DND-41 (cell line): ENCODE measurements around the gene LBX2.

Experiments used
- EZH2 ChIP-seq: IDR thresholded peaks from 3 replicates; pipeline ENCODE4 v1.6.1; 2012; ENCODE audit warnings: borderline replicate concordance, low read depth, mild to moderate bottlenecking, moderate library complexity, low read length, inconsistent platforms; ENCODE audit not compliant: severe bottlenecking
- TF ChIP-seq, protein P1 (sequence below): IDR thresholded peaks from 2 replicates; pipeline ENCODE4 v1.5.1; 2012; ENCODE audit warnings: borderline replicate concordance, low read length, moderate library complexity, mild to moderate bottlenecking; ENCODE audit not compliant: poor library complexity, severe bottlenecking; ENCODE audit errors: extremely low read depth

DNA sequence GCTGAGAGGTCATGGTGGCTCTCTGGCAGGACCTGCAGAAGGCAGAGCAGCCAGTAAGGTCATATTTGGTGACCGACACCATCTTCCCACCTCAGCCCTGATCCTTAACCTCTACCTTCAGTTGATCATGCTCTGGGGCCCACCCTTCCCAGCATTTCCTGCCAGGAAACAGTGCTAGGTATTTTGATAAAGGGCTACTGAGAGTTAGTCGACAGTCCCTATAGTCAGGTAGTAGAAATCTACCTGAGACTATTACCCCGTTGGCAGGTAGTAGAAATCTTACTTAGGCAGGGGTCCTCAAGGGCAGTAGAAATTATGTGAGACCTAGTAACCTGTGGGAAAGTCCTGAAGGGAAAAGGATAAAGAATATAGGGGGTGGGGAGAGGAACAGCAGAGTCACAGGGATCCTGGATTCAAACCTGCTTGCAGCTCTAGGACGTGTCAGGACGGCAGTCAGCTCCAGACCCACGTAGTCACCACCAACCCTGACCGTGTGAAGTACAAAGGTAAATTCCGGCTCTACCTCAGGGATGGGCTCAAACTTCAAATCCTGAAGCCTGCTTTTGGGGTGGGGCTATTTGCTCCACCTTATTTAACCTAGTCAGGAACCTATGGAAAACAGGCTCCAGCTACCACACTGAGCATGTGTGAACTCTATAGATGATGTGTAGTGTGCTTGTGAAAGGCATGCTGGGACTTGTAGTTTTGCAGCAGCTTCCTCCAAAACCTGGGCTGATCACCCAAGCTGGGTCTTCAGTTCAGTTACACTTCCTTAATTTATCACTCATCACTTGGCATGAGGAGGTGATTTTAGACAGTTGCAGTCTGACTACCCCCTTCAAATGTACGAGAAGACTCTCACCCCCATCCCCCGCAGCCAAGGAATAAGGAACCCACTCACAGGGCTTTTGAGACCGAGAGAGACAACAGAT, 26.6 kb upstream of the LBX2 start, which contains the start of gene DQX1:
- TF ChIP-seq, protein P1, sequence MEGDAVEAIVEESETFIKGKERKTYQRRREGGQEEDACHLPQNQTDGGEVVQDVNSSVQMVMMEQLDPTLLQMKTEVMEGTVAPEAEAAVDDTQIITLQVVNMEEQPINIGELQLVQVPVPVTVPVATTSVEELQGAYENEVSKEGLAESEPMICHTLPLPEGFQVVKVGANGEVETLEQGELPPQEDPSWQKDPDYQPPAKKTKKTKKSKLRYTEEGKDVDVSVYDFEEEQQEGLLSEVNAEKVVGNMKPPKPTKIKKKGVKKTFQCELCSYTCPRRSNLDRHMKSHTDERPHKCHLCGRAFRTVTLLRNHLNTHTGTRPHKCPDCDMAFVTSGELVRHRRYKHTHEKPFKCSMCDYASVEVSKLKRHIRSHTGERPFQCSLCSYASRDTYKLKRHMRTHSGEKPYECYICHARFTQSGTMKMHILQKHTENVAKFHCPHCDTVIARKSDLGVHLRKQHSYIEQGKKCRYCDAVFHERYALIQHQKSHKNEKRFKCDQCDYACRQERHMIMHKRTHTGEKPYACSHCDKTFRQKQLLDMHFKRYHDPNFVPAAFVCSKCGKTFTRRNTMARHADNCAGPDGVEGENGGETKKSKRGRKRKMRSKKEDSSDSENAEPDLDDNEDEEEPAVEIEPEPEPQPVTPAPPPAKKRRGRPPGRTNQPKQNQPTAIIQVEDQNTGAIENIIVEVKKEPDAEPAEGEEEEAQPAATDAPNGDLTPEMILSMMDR = no peak
- TF ChIP-seq EZH2 = no peak
